GM19023 (cell line): Measurements from ENCODE around the gene MICAL3.

ENCODE experiments used
- ATAC-seq: cut with Tn5 transposase; IDR thresholded peaks from one replicate; pipeline ENCODE4 v1.9.1; 2021; ENCODE audit warnings: mild to moderate bottlenecking, moderate library complexity; ENCODE audit not compliant: unreplicated experiment

Gene MICAL3

GRCh38 chr22:17785185-17786184 is 238.9 kb downstream of the MICAL3 start:
- no peak for ATAC-seq

- no peak for ATAC-seq
Observed at GRCh38 chr22:17784776-17785175, 239.6 kb downstream of the MICAL3 start.

GRCh38 chr22:17783773-17784480 is 240.4 kb downstream of the MICAL3 start:
- ATAC-seq: no peak

- ATAC-seq: no peak
Observed at GRCh38 chr22:17783312-17783711, 241.0 kb downstream of the MICAL3 start.

- no peak for ATAC-seq
Observed at GRCh38 chr22:17782621-17783020, 241.7 kb downstream of the MICAL3 start.

- ATAC-seq: no peak
Observed at GRCh38 chr22:17782158-17782557, 242.2 kb downstream of the MICAL3 start.

- peak; percentile 44 for ATAC-seq
Observed at GRCh38 chr22:17781319-17782031, 242.9 kb downstream of the MICAL3 start.

GRCh38 chr22:17780741-17781318 is 243.5 kb downstream of the MICAL3 start:
- ATAC-seq: no peak

GRCh38 chr22:17780116-17780740 is 244.1 kb downstream of the MICAL3 start:
- ATAC-seq: no peak

- no peak for ATAC-seq
Observed at GRCh38 chr22:17779286-17780115, 244.9 kb downstream of the MICAL3 start.

- no peak for ATAC-seq
Observed at GRCh38 chr22:17778412-17778976, 245.9 kb downstream of the MICAL3 start.

- ATAC-seq: no peak
Observed at GRCh38 chr22:17777717-17778044, 246.7 kb downstream of the MICAL3 start.

GRCh38 chr22:17777005-17777716 is 247.2 kb downstream of the MICAL3 start:
- peak; percentile 24 for ATAC-seq

GRCh38 chr22:17775781-17776465 is 248.4 kb downstream of the MICAL3 start:
- no peak for ATAC-seq

GRCh38 chr22:17774926-17775685 is 249.3 kb downstream of the MICAL3 start:
- no peak for ATAC-seq

- ATAC-seq: no peak
Observed at GRCh38 chr22:17774206-17774925, 250.0 kb downstream of the MICAL3 start, which contains the start of gene BID. Gene BID (minus strand): TSS chr22:17774469. CDS start chr22:17750116, 24,353 bp downstream.
